ELR (cell line): ENCODE data around the gene NAA30.
A peak's percentile ranks its signal among the peaks of the same experiment; 100 is the strongest.
"Not testable (repeated sequence)": the region's sequence is repeated elsewhere in the genome, so short reads cannot be mapped to it uniquely, and the experiment has no call there.

Source experiments
- DNase-seq: peaks from one replicate; pipeline ENCODE4 v3.0.0-alpha.2; 2015; ENCODE audit warnings: low read depth

NAA30 gene

GRCh38 chr14:57390037-57390805 is at the start of gene NAA30:
TSS of gene NAA30 (plus strand) at chr14:57390586. CDS start at chr14:57390958, 372 bp downstream.
- DNase-seq = peak; percentile 96

GRCh38 chr14:57343545-57344297 is 46.7 kb upstream of the NAA30 start:
- DNase-seq = not testable (repeated sequence)

GRCh38 chr14:57345106-57345505 is 45.3 kb upstream of the NAA30 start:
- DNase-seq = no peak

GRCh38 chr14:57346741-57347140 is 43.6 kb upstream of the NAA30 start:
- DNase-seq = no peak

DNA sequence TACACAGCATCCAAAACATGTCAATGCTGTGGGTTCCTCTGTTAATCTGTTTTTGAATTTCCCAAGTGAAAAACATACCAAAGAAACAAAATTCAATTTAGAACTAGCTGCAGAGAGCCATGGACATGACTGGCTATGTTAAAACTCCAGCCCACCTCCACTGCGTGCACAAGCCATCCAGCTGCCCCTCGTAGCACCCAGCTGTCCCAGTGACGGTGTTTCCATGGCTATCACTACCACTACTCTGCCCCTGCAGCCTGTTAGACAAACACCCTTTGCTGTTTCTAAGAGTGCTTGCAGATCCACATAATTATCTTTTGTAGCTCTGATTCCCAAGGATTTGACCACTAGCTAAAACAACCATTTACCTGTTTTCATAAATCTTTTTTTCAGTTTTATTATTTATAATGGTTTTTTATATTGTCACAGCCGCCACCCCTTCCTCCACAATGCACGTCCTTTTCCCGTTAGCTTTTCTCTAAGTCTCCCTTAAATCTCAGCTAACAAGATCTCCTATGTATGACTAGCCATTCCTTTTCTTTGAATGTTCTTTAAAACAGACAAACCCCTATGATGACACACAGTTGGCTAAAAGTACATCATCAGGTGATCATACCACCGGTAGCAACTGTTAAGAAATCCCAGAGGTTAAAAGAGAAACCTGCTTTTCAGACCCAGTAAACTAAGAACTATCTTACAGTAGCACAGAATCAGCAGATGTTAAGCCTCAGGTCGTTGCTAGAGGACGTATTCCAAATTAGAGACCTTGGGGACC is 37.8 kb upstream of the NAA30 start:
- peak; percentile 2 for DNase-seq

GRCh38 chr14:57355081-57355800 is 35.1 kb upstream of the NAA30 start:
- no peak for DNase-seq

DNA sequence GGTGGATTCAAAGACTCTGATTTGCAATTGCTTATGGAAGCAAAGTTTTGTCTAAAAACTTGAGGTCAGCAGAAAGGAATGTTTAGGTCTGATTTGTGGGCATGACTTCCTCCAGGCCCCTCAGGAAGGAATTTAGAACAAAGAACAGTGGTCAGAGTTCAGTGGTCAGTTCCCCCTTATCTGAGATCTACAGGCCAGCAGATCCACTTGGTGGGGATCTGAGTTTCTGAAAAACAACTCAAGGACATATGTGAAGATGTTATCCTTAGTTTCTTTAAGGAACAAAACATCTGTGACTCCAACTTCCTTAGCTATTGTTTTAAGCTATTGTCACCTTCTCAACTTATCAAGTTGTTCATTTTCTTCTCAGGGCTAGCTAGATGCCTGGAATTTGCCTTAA is 28.0 kb upstream of the NAA30 start:
- DNase-seq = peak; percentile 56

DNA sequence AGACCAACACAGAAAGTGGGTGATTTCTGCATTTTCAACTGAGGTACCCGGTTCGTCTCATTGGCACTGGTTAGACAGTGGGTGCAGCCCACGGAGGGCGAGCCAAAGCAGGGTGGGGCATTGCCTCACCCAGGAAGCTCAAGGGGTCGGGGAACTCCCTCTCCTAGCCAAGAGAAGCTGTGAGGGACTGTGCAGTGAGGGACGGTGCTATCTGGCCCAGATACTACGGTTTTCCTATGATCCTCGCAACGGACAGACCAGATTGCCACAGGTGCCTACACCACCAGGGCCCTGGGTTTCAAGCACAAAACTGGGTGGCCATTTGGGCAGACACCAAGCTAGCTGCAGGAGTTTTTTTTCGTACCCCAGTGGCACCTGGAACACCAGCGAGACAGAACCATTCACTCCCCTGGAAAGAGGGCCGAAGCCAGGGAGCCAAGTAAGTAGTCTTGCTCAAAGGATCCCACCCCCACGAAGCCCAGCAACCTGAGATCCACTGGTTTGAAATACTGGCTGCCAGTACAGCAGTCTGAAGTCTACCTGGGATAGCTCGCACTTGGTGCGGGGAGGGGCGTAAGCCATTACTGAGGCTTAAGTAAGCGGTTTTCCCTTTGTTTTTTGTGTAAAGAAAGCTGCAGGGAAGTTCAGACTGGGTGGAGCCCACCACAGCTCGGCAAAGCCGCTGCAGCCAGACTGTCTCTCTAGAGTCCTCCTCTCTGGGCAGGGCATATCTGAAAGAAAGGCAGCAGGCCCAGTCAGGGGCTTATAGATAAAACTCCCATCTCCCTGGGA is 25.5 kb upstream of the NAA30 start:
- DNase-seq = no peak

DNA sequence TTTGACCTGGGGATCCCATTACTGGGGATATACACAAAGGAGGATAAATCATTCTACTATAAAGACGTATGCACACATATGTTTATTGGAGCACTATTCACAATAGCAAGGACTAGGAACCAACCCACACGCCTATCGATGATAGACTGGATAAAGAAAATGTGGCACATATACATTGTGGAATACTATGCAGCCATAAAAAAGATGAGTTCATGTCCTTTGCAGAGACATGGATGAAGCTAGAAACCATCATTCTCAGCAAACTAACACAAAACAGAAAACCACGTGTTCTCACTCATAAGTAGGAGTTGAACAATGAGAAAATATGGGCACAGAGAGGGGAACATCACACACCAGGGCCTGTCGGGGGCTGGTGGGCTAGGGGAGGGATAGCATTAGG is 20.2 kb upstream of the NAA30 start:
- not testable (repeated sequence) for DNase-seq

GRCh38 chr14:57371013-57371412 is 19.4 kb upstream of the NAA30 start:
- DNase-seq = no peak

- DNase-seq = no peak
Measured at GRCh38 chr14:57375156-57375555, 15.2 kb upstream of the NAA30 start.

DNA sequence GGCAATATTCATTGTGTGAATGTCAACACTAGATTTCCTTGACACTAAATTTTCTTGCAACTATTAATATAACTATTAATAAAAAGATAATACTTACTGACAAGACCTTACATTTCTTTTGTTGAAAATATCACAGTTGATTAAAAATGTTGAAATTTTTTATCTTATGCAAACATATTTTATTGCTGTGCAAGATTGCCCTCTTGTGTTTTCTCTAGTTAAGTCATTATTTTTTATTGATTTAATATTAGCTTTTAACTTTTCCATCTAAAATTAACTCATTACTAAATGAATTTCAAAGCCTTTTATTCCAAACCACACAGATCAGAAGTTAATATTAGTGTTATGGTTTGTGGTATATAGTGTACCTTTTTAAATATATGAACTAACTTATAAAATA is 11.7 kb upstream of the NAA30 start:
- DNase-seq = peak; percentile 53

- peak; percentile 42 for DNase-seq
Measured at GRCh38 chr14:57380935-57381334, 9.5 kb upstream of the NAA30 start.

GRCh38 chr14:57382283-57382682 is 8.1 kb upstream of the NAA30 start:
- DNase-seq = peak; percentile 95

DNA sequence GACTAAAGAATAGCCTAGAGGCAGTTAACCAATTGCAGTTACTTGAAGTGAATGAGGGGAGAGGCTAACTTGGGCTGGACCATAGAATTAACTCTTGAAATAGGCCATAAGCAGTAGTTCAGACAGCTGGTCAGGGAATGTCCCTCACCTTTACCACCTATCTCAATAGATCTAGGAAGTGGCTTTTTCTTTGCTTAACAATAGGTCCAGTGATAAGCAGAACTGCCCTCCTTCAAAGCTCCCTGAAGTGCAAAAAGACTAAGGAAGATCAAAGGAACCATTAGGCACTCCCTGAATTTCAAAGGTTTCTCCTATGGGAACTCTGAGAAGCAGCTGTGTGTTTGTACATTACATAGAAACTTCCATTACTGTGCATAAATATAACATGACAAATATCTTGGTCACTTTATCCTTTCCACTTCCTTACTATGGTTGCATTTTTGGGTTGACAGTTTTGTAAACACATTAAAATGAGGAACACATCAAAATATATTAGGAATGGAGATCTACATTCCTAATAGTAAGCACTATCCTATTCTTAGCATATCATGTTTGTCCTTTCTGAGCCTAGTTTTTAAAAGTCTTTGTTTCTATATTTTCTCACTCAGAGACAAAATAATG is 7.2 kb upstream of the NAA30 start:
- no peak for DNase-seq

DNA sequence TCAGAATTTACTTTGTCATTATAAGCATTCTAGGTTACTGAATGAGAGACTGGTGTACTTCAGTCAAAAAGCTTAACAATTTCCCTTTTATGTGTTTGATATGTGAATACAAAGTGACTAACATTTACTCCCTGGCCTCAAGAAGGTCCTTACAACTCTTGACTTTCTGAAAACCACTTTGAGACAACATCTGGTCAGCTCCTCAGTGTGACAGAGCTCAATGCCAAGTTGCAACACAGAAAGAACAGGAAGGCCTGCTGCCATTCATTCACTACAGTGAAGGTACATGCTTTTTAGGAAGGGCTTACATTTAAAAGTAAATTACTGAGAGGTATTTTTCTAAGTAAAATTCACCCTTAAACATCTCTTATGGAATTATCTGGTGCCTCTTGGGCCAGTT is 2.3 kb upstream of the NAA30 start:
- DNase-seq = no peak

- no peak for DNase-seq
Measured at GRCh38 chr14:57389646-57390036, 745 bp upstream of the NAA30 start.

- DNase-seq = peak; percentile 50
Measured at GRCh38 chr14:57390806-57391516, 575 bp downstream of the NAA30 start.

DNA sequence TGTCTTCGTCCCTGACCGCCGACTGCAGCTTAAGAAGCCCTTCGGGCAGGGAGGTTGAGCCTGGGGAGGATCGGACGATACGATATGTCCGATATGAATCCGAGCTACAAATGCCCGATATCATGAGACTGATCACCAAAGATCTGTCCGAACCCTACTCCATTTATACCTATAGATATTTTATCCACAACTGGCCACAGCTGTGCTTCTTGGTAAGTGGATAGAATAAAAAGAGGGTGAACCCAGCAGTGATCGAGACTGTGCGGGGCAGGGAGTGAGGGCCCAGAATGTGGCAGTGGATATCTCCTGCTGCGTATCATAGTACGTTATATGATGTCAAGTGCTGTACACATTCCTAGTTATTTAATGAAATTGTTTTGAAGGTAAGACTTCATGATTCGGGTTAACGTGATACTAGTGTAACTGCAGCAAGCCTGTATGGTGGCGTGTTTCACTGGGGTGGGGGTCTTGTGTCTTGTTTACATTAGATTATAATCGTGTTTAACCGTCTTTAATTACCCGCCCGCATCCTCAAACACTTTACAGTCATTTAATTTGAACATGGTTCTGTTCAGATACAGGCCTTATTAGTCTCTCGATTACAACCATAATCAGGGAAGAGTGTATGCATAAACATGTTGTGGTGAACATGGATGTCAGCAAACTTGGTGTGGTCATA is 1.3 kb downstream of the NAA30 start:
- DNase-seq = peak; percentile 40
